ENCODE results near the gene SLC26A5.
"Not testable (repeated sequence)": the region's sequence is repeated elsewhere in the genome, so short reads cannot be mapped to it uniquely, and the experiment has no call there.

SLC26A5 gene

GRCh38 chr7:103446049-103446520 is at the start of gene SLC26A5:
Gene SLC26A5 (minus strand): TSS chr7:103446207. CDS start chr7:103421514, 24,693 bp downstream.
- DNase-seq: peak in 1 of 2 donors; percentile 1

- DNase-seq: no peak
Observed at GRCh38 chr7:103487419-103487818, 41.4 kb upstream of the SLC26A5 start.

- not testable (repeated sequence) for DNase-seq
Observed at GRCh38 chr7:103486873-103487272, 40.9 kb upstream of the SLC26A5 start.

GRCh38 chr7:103480771-103481170 is 34.8 kb upstream of the SLC26A5 start:
- DNase-seq: no peak

- DNase-seq: no peak
Observed at GRCh38 chr7:103474956-103475355, 28.9 kb upstream of the SLC26A5 start.

GRCh38 chr7:103469095-103469948 is 23.3 kb upstream of the SLC26A5 start:
- DNase-seq: no peak

- DNase-seq: no peak
Observed at GRCh38 chr7:103466814-103467213, 20.8 kb upstream of the SLC26A5 start.

- no peak for DNase-seq
Observed at GRCh38 chr7:103462358-103462757, 16.4 kb upstream of the SLC26A5 start.

- peak in 1 of 2 donors; percentile 6 for DNase-seq
Observed at GRCh38 chr7:103447073-103447960, 1.3 kb upstream of the SLC26A5 start.

- no peak for DNase-seq
Observed at GRCh38 chr7:103445228-103446048, 569 bp downstream of the SLC26A5 start.

- DNase-seq: no peak
Observed at GRCh38 chr7:103439661-103440060, 6.3 kb downstream of the SLC26A5 start.

- no peak for DNase-seq
Observed at GRCh38 chr7:103437623-103438022, 8.4 kb downstream of the SLC26A5 start.

- no peak for DNase-seq
Observed at GRCh38 chr7:103432712-103433111, 13.3 kb downstream of the SLC26A5 start.

GRCh38 chr7:103425177-103425576 is 20.8 kb downstream of the SLC26A5 start:
- no peak for DNase-seq

- DNase-seq: no peak
Observed at GRCh38 chr7:103423467-103424179, 22.4 kb downstream of the SLC26A5 start.

GRCh38 chr7:103420857-103421384 is 25.1 kb downstream of the SLC26A5 start:
- DNase-seq: no peak

- no peak for DNase-seq
Observed at GRCh38 chr7:103418241-103418640, 27.8 kb downstream of the SLC26A5 start.

GRCh38 chr7:103413407-103413806 is 32.6 kb downstream of the SLC26A5 start:
- no peak for DNase-seq

GRCh38 chr7:103412151-103412550 is 33.9 kb downstream of the SLC26A5 start:
- no peak for DNase-seq

GRCh38 chr7:103405789-103406613 is 40.0 kb downstream of the SLC26A5 start:
- DNase-seq: not testable (repeated sequence)

GRCh38 chr7:103399687-103400086 is 46.3 kb downstream of the SLC26A5 start:
- not testable (repeated sequence) for DNase-seq
